Neural cell (in vitro differentiated cells): ENCODE results near the gene HOXC11.
A peak's percentile ranks its signal among the peaks of the same experiment; 100 is the strongest.

Experiments
- EZH2 ChIP-seq: fragments of 200-600, 300-800 bp; shearing (Covaris generic), sonication (generic); IDR thresholded peaks from 2 replicates; pipeline ENCODE4 v1.6.1; 2014; ENCODE audit warnings: antibody characterized with exemption, low read length, borderline replicate concordance, mild to moderate bottlenecking; ENCODE audit not compliant: insufficient read depth, poor library complexity, severe bottlenecking
- TF ChIP-seq, protein P1 (sequence below): fragments of 450-650 bp; IDR thresholded peaks from 2 replicates; pipeline ENCODE4 v1.5.1; 2014; ENCODE audit warnings: antibody characterized with exemption, mild to moderate bottlenecking, moderate library complexity; ENCODE audit not compliant: poor library complexity, severe bottlenecking

DNA sequence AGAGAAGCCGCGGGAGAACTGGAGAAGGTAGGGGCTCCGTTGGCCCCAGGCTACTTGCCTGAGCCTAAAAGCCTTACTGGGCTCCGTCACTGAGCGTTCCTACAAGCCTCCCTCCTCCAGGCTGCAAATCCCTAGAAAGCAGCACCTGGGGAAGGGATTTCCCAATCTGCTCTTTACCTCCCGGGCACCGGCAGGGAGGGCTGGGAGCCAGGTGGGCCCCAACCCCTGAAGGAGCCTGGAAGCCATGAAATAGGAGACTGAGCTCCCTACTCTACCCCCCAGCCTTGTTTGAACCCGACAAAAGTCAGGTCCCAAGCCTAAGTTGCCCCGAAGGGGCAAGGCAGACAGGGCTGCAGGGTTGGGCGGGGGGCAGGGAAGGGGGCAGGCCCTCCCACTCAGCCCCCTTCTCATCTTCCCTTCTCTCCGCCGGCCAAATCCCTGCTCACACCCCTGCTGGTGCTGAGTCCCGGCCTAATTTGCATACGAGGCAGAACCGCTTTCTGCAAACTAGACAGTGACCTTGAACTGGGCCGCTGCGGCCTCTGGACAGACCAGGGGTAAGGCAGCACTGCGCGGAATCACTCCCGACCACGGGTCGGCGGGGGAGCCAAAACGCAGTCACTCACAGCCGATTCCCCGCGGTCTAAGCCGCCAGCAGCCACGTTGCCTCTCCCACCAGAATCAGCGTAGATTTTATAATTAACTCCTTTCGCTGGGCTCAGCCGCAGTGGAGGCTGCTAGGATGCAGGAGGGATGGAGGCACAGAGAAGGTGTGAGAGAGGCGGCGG lies 21.9 kb upstream of the HOXC11 start:
- TF ChIP-seq, protein P1, sequence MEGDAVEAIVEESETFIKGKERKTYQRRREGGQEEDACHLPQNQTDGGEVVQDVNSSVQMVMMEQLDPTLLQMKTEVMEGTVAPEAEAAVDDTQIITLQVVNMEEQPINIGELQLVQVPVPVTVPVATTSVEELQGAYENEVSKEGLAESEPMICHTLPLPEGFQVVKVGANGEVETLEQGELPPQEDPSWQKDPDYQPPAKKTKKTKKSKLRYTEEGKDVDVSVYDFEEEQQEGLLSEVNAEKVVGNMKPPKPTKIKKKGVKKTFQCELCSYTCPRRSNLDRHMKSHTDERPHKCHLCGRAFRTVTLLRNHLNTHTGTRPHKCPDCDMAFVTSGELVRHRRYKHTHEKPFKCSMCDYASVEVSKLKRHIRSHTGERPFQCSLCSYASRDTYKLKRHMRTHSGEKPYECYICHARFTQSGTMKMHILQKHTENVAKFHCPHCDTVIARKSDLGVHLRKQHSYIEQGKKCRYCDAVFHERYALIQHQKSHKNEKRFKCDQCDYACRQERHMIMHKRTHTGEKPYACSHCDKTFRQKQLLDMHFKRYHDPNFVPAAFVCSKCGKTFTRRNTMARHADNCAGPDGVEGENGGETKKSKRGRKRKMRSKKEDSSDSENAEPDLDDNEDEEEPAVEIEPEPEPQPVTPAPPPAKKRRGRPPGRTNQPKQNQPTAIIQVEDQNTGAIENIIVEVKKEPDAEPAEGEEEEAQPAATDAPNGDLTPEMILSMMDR: no peak
- peak; percentile 79 for TF ChIP-seq EZH2
